Activated B cell treated with CpG ODN at 0.5 μM for 24 hours (primary cell): ENCODE measurements around the gene CSNK2A1. TPM values are rescaled to one million over a fixed set of nuclear protein-coding genes. Genes with fewer than 3 reads are reported as not detected.

ENCODE experiments used
- ATAC-seq: fragments of 200-7000 bp; cut with Tn5 transposase; one replicate; pipeline ENCODE4 v1.10.0; 2021; ENCODE audit warnings: low read depth, mild to moderate bottlenecking, moderate library complexity
- CTCF ChIA-PET: fragments of 350-600 bp; sonication (Branson Sonifier 250); formaldehyde crosslinking; loops from one replicate; lab custom pipeline; 2021; ENCODE audit warnings: antibody characterized with exemption; lab: Charles Lee
- POLR2A ChIA-PET: fragments of 350-600 bp; sonication (Branson Sonifier 250); formaldehyde crosslinking; loops from one replicate; lab custom pipeline; 2021; ENCODE audit warnings: antibody characterized with exemption; lab: Charles Lee
- DNase-seq: peaks from one replicate; pipeline ENCODE4 v3.0.0; 2022
- H3K27ac Mint-ChIP-seq: one replicate; pipeline ENCODE4 v1.8.0; 2020; ENCODE audit warnings: mixed read lengths
- H3K27me3 Mint-ChIP-seq: one replicate; pipeline ENCODE4 v1.8.0; 2021; ENCODE audit warnings: mixed read lengths
- H3K36me3 Mint-ChIP-seq: one replicate; pipeline ENCODE4 v1.8.0; 2021; ENCODE audit warnings: low read depth, mixed read lengths
- H3K4me1 Mint-ChIP-seq: one replicate; pipeline ENCODE4 v1.8.0; 2021; ENCODE audit warnings: mixed read lengths
- H3K4me3 Mint-ChIP-seq: one replicate; pipeline ENCODE4 v1.8.0; 2020; ENCODE audit warnings: mild to moderate bottlenecking, mixed read lengths
- H3K9me3 Mint-ChIP-seq: one replicate; pipeline ENCODE4 v1.8.0; 2020; ENCODE audit warnings: mixed read lengths
- intact Hi-C: fragments of 100-400 bp; cut with micrococcal nuclease; formaldehyde crosslinking; loops from one replicate; pipeline ENCODE4 v1.15.1; 2024
- total RNA-seq: library from RNA; stranded (reverse); gene quantifications from 2 replicates; pipeline ENCODE4 v1.2.3, GENCODE V29; 2022
- TF ChIP-seq, protein P1 (sequence below): fragments of 200-600 bp; IDR thresholded peaks from one replicate; pipeline ENCODE4 v1.8.0; 2022; ENCODE audit warnings: antibody characterized with exemption, mild to moderate bottlenecking

Gene CSNK2A1
- total RNA-seq, 1 donor from 2014 or later, result 140 TPM

DNA sequence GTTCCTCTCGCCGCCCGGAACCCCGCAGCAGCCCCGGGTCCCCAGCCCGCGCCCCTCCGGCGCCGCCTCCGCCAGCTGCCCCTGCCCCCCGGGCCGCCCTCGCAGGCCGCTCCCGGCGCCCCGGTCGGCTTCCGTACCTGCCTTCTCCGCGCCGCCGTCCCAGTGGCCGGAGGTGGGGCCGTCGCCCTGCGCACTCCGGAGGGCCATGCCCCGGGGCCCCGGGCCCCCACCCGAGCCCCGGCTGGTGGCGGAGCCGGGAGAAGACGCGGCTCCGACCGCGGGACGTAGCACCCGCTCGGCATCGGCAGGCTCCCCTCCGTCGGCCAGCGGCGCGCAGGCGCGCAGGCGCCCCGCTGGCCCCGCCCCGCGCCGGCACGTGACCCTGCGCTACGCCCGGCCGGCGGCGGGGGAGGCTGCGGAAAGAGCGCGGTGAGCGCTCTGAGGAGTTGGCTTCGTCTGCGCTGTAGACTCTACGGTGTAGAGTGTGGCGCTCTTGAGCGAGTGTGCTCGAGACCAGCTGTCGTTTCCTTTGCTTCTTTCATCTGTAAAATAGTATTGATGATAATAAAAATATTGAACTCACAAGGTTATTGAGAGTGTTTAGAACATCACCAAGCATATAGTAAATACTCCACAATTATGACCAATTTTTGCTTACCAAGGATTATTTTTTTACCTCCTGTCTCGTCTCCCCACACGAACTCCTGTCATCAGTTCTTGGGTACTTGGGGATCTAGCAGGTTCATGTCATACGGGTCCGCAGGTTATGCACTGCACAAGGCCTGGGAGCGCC lies 81.2 kb downstream of the CSNK2A1 start, which contains the start of gene TBC1D20:
TBC1D20 (minus strand) TSS at position 335 of the 793 bp plus-strand sequence; CDS start at position 207, 128 bp downstream.
- no peaks in the 10 kb centered on the region for H3K9me3 Mint-ChIP-seq
- peak; percentile 91 for DNase-seq
- TF ChIP-seq, protein P1, sequence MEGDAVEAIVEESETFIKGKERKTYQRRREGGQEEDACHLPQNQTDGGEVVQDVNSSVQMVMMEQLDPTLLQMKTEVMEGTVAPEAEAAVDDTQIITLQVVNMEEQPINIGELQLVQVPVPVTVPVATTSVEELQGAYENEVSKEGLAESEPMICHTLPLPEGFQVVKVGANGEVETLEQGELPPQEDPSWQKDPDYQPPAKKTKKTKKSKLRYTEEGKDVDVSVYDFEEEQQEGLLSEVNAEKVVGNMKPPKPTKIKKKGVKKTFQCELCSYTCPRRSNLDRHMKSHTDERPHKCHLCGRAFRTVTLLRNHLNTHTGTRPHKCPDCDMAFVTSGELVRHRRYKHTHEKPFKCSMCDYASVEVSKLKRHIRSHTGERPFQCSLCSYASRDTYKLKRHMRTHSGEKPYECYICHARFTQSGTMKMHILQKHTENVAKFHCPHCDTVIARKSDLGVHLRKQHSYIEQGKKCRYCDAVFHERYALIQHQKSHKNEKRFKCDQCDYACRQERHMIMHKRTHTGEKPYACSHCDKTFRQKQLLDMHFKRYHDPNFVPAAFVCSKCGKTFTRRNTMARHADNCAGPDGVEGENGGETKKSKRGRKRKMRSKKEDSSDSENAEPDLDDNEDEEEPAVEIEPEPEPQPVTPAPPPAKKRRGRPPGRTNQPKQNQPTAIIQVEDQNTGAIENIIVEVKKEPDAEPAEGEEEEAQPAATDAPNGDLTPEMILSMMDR, result no peak
- CTCF ChIA-PET, result interaction anchor here (1.8 kb wide), 1 partner anchor 16 kb away, joined by 5 read pairs; no protein-coding TSS in a partner anchor
- peak within 1 kb of the TSS; percentile 89 for H3K27ac Mint-ChIP-seq
- H3K36me3 Mint-ChIP-seq, result peaks cover 8% of the 10 kb centered on the region
- peak; percentile 96 for ATAC-seq
- intact Hi-C loops, result loop anchor here (1.0 to 2.0 kb wide), 6 partner anchors 17 to 108 kb away; partner anchors contain the start of gene CSNK2A1
- POLR2A ChIA-PET, result interaction anchor here (0.6 to 1.8 kb wide), 6 partner anchors 55 to 101 kb away, joined by 3 to 10 read pairs (median 4); partner anchors contain the start of gene RBCK1
- H3K4me1 Mint-ChIP-seq, result peaks cover 24% of the 10 kb centered on the region
- peak within 1 kb of the TSS; percentile 93 for H3K4me3 Mint-ChIP-seq
- H3K27me3 Mint-ChIP-seq, result peaks cover 2% of the 10 kb centered on the region

DNA sequence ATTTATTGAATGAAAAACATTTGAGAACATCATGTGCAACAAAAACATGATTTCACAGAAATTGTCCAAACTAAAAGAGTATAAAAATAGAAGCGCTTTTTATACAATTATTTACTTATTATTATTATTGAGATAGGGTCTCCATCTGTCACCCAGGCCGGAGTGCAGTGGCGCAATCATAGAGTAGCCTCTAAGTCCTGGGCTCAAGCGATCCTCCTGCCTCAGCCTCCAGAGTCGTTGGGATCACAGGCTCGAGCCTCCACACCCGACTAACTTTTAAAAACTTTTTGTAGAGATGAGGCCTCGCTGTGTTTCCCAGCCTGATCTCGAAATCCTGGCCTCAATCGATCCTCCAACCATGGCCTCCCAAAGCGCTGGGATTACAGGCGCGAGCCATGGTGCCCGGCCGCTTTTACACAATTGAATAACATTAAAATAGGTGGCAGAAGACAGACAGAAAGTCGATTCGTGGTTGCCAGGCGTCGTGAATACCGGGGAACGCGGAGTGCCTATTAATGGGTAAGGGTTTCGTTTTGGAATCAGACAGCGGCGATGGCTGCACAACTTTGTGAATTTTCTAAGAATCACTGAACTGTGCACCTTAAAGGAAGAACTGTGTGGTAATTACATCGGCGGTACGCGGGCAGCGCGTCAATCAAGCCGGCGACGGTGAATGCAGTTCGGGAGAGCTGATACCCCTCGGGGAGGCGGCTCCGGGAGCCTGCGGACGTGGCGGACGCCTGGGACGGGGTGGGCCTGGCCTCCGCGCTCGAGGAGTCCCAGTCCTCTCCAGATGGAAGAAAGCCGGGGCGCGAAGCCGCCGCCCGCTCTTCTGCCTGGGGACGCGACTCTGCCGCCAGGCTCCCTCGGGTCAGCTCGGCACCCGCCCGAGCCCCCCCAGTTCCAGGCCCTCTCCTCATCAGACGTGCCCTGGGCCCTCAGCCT lies 82.1 kb downstream of the CSNK2A1 start:
- Mint-ChIP-seq H3K4me3 (peak overlapping the region; percentile 93), H3K9me3 (no peaks in the 10 kb centered on the region), H3K27me3 (no peaks in the 10 kb centered on the region), H3K36me3 (peaks cover 9% of the 10 kb centered on the region), H3K4me1 (peaks cover 24% of the 10 kb centered on the region), H3K27ac (peak overlapping the region; percentile 83)
- DNase-seq, result no peak
- intact Hi-C loops, result loop anchor here (1.0 to 2.0 kb wide), 6 partner anchors 18 to 107 kb away; partner anchors contain the start of gene CSNK2A1
- ChIA-PET CTCF (no interaction called here), POLR2A (interaction anchor here (0.6 to 1.8 kb wide), 7 partner anchors 54 to 100 kb away, joined by 3 to 10 read pairs (median 3); partner anchors contain the start of gene RBCK1)
- ATAC-seq, result peak; percentile 17
- TF ChIP-seq, protein P1, result no peak

- intact Hi-C loops, result no loop called here
- Mint-ChIP-seq H3K27me3 (no peaks in the 10 kb centered on the region), H3K9me3 (no peaks in the 10 kb centered on the region), H3K27ac (no peak overlapping the region), H3K36me3 (peaks cover 9% of the 10 kb centered on the region), H3K4me3 (peak overlapping the region; percentile 35), H3K4me1 (peaks cover 26% of the 10 kb centered on the region)
- ChIA-PET CTCF (no interaction called here), POLR2A (interaction anchor here (0.7 kb wide), 1 partner anchor 53 kb away, joined by 3 read pairs; no protein-coding TSS in a partner anchor)
- TF ChIP-seq, protein P1, result no peak
- no peak for ATAC-seq
- DNase-seq, result no peak
Measured at GRCh38 chr20:460707-461106, 82.9 kb downstream of the CSNK2A1 start.

- CTCF ChIA-PET, result no interaction called here
- Mint-ChIP-seq H3K4me3 (no peak overlapping the region), H3K27ac (no peak overlapping the region), H3K27me3 (no peaks in the 10 kb centered on the region), H3K36me3 (peaks cover 9% of the 10 kb centered on the region), H3K9me3 (no peaks in the 10 kb centered on the region), H3K4me1 (peaks cover 26% of the 10 kb centered on the region)
- POLR2A ChIA-PET, result no interaction called here
- intact Hi-C loops, result no loop called here
- ATAC-seq (no peak), DNase-seq (no peak)
- TF ChIP-seq, protein P1, result no peak
Measured at GRCh38 chr20:460180-460579, 83.4 kb downstream of the CSNK2A1 start.
